ENCODE data around the gene SLC12A5. TPM values are rescaled to one million over a fixed set of nuclear protein-coding genes. Genes with fewer than 3 reads are reported as not detected.

SLC12A5 gene
- total RNA-seq, 1 donor from 2014 or later: 8.8 TPM

GRCh38 chr20:46070215-46070900, 41.3 kb downstream of the SLC12A5 start:
- DNase-seq (ENCODE audit: low spot score): no peak
- H3K4me1 Mint-ChIP-seq (ENCODE audit: unreplicated experiment): peaks cover 17% of the 10 kb centered on the region

GRCh38 chr20:46071573-46071972, 42.6 kb downstream of the SLC12A5 start:
- H3K36me3 Mint-ChIP-seq (ENCODE audit: low read depth, unreplicated experiment): peaks cover 19% of the 10 kb centered on the region
- no peak overlapping the region for H3K27ac Mint-ChIP-seq (ENCODE audit: unreplicated experiment)
- H3K4me1 Mint-ChIP-seq (ENCODE audit: unreplicated experiment): peaks cover 17% of the 10 kb centered on the region
- DNase-seq (ENCODE audit: low spot score): no peak
- H3K9me3 Mint-ChIP-seq (ENCODE audit: unreplicated experiment): no peaks in the 10 kb centered on the region
- H3K27me3 Mint-ChIP-seq (ENCODE audit: unreplicated experiment): no peaks in the 10 kb centered on the region
- no peak overlapping the region for H3K4me3 Mint-ChIP-seq (ENCODE audit: unreplicated experiment)
- TF ChIP-seq CTCF (IDR thresholded peaks at IDR 0.05; ENCODE audit: unreplicated experiment): no peak

More at GRCh38 chr20:46070215-46070900, 41.3 kb downstream of the SLC12A5 start:
- peaks cover 24% of the 10 kb centered on the region for H3K36me3 Mint-ChIP-seq (ENCODE audit: low read depth, unreplicated experiment)
- TF ChIP-seq CTCF (IDR thresholded peaks at IDR 0.05; ENCODE audit: unreplicated experiment): no peak
- H3K9me3 Mint-ChIP-seq (ENCODE audit: unreplicated experiment): no peaks in the 10 kb centered on the region
- H3K27ac Mint-ChIP-seq (ENCODE audit: unreplicated experiment): no peak overlapping the region
- no peaks in the 10 kb centered on the region for H3K27me3 Mint-ChIP-seq (ENCODE audit: unreplicated experiment)
- H3K4me3 Mint-ChIP-seq (ENCODE audit: unreplicated experiment): no peak overlapping the region

- H3K27me3 Mint-ChIP-seq (ENCODE audit: unreplicated experiment): no peaks in the 10 kb centered on the region
- peaks cover 18% of the 10 kb centered on the region for H3K36me3 Mint-ChIP-seq (ENCODE audit: low read depth, unreplicated experiment)
- peaks cover 17% of the 10 kb centered on the region for H3K4me1 Mint-ChIP-seq (ENCODE audit: unreplicated experiment)
- no peak for TF ChIP-seq CTCF (IDR thresholded peaks at IDR 0.05; ENCODE audit: unreplicated experiment)
- H3K4me3 Mint-ChIP-seq (ENCODE audit: unreplicated experiment): no peak overlapping the region
- H3K27ac Mint-ChIP-seq (ENCODE audit: unreplicated experiment): no peak overlapping the region
- DNase-seq (ENCODE audit: low spot score): no peak
- no peaks in the 10 kb centered on the region for H3K9me3 Mint-ChIP-seq (ENCODE audit: unreplicated experiment)
Observed at GRCh38 chr20:46073024-46073423, 44.0 kb downstream of the SLC12A5 start.

- no peaks in the 10 kb centered on the region for H3K9me3 Mint-ChIP-seq (ENCODE audit: unreplicated experiment)
- H3K4me3 Mint-ChIP-seq (ENCODE audit: unreplicated experiment): no peak overlapping the region
- TF ChIP-seq CTCF (IDR thresholded peaks at IDR 0.05; ENCODE audit: unreplicated experiment): no peak
- peaks cover 17% of the 10 kb centered on the region for H3K4me1 Mint-ChIP-seq (ENCODE audit: unreplicated experiment)
- H3K36me3 Mint-ChIP-seq (ENCODE audit: low read depth, unreplicated experiment): peaks cover 18% of the 10 kb centered on the region
- no peak for DNase-seq (ENCODE audit: low spot score)
- no peaks in the 10 kb centered on the region for H3K27me3 Mint-ChIP-seq (ENCODE audit: unreplicated experiment)
- peak overlapping the region; percentile 43 for H3K27ac Mint-ChIP-seq (ENCODE audit: unreplicated experiment)
Observed at GRCh38 chr20:46073443-46073842, 44.4 kb downstream of the SLC12A5 start.

- Mint-ChIP-seq H3K4me3 (ENCODE audit: unreplicated experiment) (no peak overlapping the region), H3K4me1 (ENCODE audit: unreplicated experiment) (peaks cover 17% of the 10 kb centered on the region), H3K27me3 (ENCODE audit: unreplicated experiment) (no peaks in the 10 kb centered on the region), H3K27ac (ENCODE audit: unreplicated experiment) (peak overlapping the region; percentile 72), H3K9me3 (ENCODE audit: unreplicated experiment) (no peaks in the 10 kb centered on the region), H3K36me3 (ENCODE audit: low read depth, unreplicated experiment) (peaks cover 17% of the 10 kb centered on the region)
- no peak for TF ChIP-seq CTCF (IDR thresholded peaks at IDR 0.05; ENCODE audit: unreplicated experiment)
- no peak for DNase-seq (ENCODE audit: low spot score)
Observed at GRCh38 chr20:46074006-46074405, 45.0 kb downstream of the SLC12A5 start.

All from endothelial cell (in vitro differentiated cells).